Common myeloid progenitor, CD34-positive (primary cell): ENCODE data around the gene SLC48A1.
A peak's percentile ranks its signal among the peaks of the same experiment; 100 is the strongest.

Experiments
- CTCF ChIA-PET: fragments of 350-600 bp; sonication (Branson Sonifier 250); formaldehyde crosslinking; loops from one replicate; lab custom pipeline; 2021; ENCODE audit warnings: antibody characterized with exemption; lab: Charles Lee
- POLR2A ChIA-PET: fragments of 350-600 bp; sonication (Branson Sonifier 250); formaldehyde crosslinking; loops from one replicate; lab custom pipeline; 2021; ENCODE audit warnings: antibody characterized with exemption; lab: Charles Lee
- DNase-seq, 3 donors: peaks; one replicate each; pipeline versions ENCODE4 v3.0.0 to v3.0.0-alpha.2; 2013
- H3K27ac ChIP-seq, 2 experiments: 1 replicate in 1 of 2; 2 replicates in 1 of 2; pipeline ENCODE4 v1.7.0; 2013; ENCODE audit warnings: inconsistent platforms in 2 of 2, low read length in 2 of 2, mild to moderate bottlenecking in 2 of 2, low read depth in 1 of 2, moderate library complexity in 1 of 2; ENCODE audit not compliant: severe bottlenecking in 2 of 2, insufficient read depth in 1 of 2, poor library complexity in 1 of 2
- H3K27me3 ChIP-seq, 5 experiments: replicated peaks in 2 of 5; 1 replicate in 3 of 5; 2 replicates in 2 of 5; pipeline versions ENCODE4 v1.6.1 to v1.7.0; 2013; ENCODE audit warnings: low read length in 4 of 5, mild to moderate bottlenecking in 2 of 5, moderate library complexity in 2 of 5, inconsistent platforms in 1 of 5; ENCODE audit not compliant: insufficient read depth in 5 of 5, control insufficient read depth in 4 of 5
- H3K36me3 ChIP-seq, 4 experiments: 1 replicate in 2 of 4; 2 replicates in 2 of 4; pipeline versions ENCODE4 v1.6.1 to v1.7.0; 2013; ENCODE audit warnings: low read length in 3 of 4, control low read depth in 1 of 4, mild to moderate bottlenecking in 1 of 4; ENCODE audit not compliant: control insufficient read depth in 4 of 4, insufficient read depth in 4 of 4
- H3K4me1 ChIP-seq, 4 experiments: 1 replicate in 3 of 4; 2 replicates in 1 of 4; pipeline versions ENCODE4 v1.6.1 to v1.7.1; 2013; ENCODE audit warnings: low read length in 3 of 4, mild to moderate bottlenecking in 3 of 4, control low read depth in 1 of 4, inconsistent platforms in 1 of 4, moderate library complexity in 1 of 4; ENCODE audit not compliant: control insufficient read depth in 4 of 4, insufficient read depth in 4 of 4; ENCODE audit errors: control extremely low read depth in 1 of 4
- H3K4me3 ChIP-seq, 7 experiments: 1 replicate in 4 of 7; 2 replicates in 3 of 7; pipeline versions ENCODE4 v1.5.1 to v1.7.0; 2013; ENCODE audit warnings: mild to moderate bottlenecking in 7 of 7, low read length in 6 of 7, moderate library complexity in 6 of 7, inconsistent platforms in 2 of 7, low read depth in 2 of 7, control low read depth in 1 of 7; ENCODE audit not compliant: insufficient read depth in 4 of 7, control insufficient read depth in 1 of 7; ENCODE audit errors: extremely low read depth in 1 of 7
- H3K9me3 ChIP-seq, 5 experiments: 1 replicate in 4 of 5; 2 replicates in 1 of 5; pipeline versions ENCODE4 v1.6.1 to v1.7.1; 2013; ENCODE audit warnings: low read length in 4 of 5, mild to moderate bottlenecking in 2 of 5, inconsistent platforms in 1 of 5, low read depth in 1 of 5, moderate library complexity in 1 of 5; ENCODE audit not compliant: control insufficient read depth in 4 of 5, insufficient read depth in 2 of 5; ENCODE audit errors: control extremely low read depth in 1 of 5
- WGBS: methylation state at CpG from one replicate; pipeline ENCODE4 v1.1.5; 2013; ENCODE audit not compliant: insufficient coverage; 5-methylcytosine and 5-hydroxymethylcytosine counted together

The SLC48A1 gene

DNA sequence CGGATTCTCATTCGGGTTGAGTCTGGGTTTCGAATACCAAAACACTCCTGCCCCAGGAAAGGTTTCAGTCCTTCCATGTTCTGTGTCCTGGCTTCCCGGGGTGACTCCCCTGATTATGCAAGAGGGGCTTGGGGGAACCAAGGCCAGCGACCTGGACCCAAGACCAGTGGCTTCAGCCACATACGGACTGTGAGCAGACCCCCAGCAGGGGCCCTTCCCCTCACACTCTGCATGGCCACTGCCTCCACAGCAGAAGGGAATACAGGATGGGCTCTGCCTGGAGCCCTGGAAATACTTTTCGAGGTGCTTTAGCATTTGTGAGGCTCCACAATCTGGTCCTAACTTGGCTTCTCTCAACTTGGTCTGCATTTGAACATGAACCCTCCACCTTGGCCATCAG is 27.5 kb downstream of the SLC48A1 start:
- peaks cover 16 to 81% (median 71%) of the 10 kb centered on the region in 4 experiments for H3K4me1 ChIP-seq
- peak overlapping the region in 1 of 2 experiments; percentile 55 for H3K27ac ChIP-seq
- H3K4me3 ChIP-seq = no peak overlapping the region
- no peaks in the 10 kb centered on the region for H3K27me3 ChIP-seq
- no peaks in the 10 kb centered on the region for H3K9me3 ChIP-seq
- CTCF ChIA-PET = interaction anchor here (1.1 to 49.5 kb wide), 10 partner anchors 8 to 93 kb away, joined by 3 to 1391 read pairs (median 17); partner anchors contain the start of gene HDAC7
- no peak for DNase-seq
- 92% methylated on average over 7 of the region's 7 CpGs for WGBS
- POLR2A ChIA-PET = interaction anchor here (0.6 to 1.2 kb wide), 2 partner anchors 7 to 14 kb away, joined by 4 to 7 read pairs; no protein-coding TSS in a partner anchor
- peaks cover 2 to 40% (median 25%) of the 10 kb centered on the region in 4 experiments for H3K36me3 ChIP-seq

DNA sequence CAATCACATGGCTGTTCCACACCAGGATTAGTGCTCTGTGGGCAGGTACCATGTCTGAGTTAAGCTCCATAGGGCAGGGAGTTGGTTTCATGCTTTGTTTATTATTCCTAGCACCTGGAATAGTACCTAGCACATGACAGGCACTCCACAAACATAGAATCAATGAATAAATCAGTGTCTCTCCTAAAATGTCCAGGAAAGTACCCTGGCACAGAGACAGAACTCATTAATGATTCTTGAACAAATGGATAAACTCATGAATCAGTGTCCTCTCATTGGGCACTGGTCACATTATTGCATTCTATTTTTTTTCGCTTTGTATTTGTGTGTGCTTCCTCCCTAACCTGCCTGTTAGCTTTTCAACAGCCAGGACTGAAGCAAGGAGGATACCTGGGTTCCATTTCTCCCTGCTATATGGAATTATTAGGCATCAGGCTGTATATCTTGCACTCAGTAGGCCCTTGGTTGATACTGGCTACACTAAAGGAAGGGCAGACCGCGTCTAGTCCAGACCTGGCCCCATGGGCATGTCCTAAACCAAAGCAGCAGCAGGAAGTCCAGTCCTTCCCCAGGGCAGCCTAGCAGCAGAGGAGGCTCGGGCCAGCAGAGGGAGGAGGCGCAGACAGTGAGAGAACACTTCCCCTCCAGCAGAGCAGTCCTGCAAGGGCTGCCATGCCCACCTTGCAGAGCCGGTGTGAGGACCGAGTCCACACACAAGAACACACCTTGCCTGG is 28.3 kb downstream of the SLC48A1 start:
- no peaks in the 10 kb centered on the region for H3K9me3 ChIP-seq
- CTCF ChIA-PET = interaction anchor here (1.1 to 49.5 kb wide), 16 partner anchors 9 to 95 kb away, joined by 3 to 1391 read pairs (median 6); partner anchors contain the start of genes HDAC7 and RPAP3
- 48% methylated on average over 7 of the region's 7 CpGs for WGBS
- H3K27me3 ChIP-seq = no peaks in the 10 kb centered on the region
- POLR2A ChIA-PET = interaction anchor here (0.8 to 2.2 kb wide), 5 partner anchors 12 to 32 kb away, joined by 3 to 12 read pairs (median 4); partner anchors contain the start of gene HDAC7
- peaks cover 2 to 33% (median 18%) of the 10 kb centered on the region in 4 experiments for H3K36me3 ChIP-seq
- peak overlapping the region in 3 of 7 experiments; percentile 1 to 48 (median 41) for H3K4me3 ChIP-seq
- DNase-seq = peak in 2 of 3 donors; percentile 48 to 51
- peaks cover 18 to 89% (median 79%) of the 10 kb centered on the region in 4 experiments for H3K4me1 ChIP-seq
- H3K27ac ChIP-seq = no peak overlapping the region

DNA sequence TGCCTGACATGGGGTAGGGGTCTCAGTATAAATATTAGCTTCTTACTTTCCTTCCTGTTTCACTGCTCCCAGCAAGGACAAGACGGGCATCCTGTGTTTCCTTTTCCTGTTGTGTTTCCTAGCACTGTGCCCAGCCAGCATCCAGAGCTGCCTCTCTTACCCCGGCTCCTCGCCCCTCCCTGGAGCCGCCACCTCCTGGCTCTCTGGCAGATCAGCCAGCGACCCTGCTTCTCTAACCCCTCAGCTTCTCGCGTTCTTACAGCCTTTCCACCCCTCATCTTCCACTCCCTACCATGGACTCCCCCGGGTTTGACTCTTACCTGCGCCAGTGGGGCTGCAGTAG is 28.8 kb downstream of the SLC48A1 start:
- H3K4me1 ChIP-seq = peaks cover 21 to 94% (median 84%) of the 10 kb centered on the region in 4 experiments
- H3K27ac ChIP-seq = peak overlapping the region in 1 of 2 experiments; percentile 71
- ChIA-PET POLR2A (interaction anchor here (0.8 to 2.2 kb wide), 5 partner anchors 11 to 32 kb away, joined by 3 to 12 read pairs (median 4); partner anchors contain the start of gene HDAC7), CTCF (interaction anchor here (1.0 to 49.5 kb wide), 17 partner anchors 8 to 96 kb away, joined by 3 to 1391 read pairs (median 5); partner anchors contain the start of genes HDAC7 and RPAP3)
- no peaks in the 10 kb centered on the region for H3K9me3 ChIP-seq
- peaks cover 1 to 28% (median 15%) of the 10 kb centered on the region in 4 experiments for H3K36me3 ChIP-seq
- no peak for DNase-seq
- H3K27me3 ChIP-seq = no peaks in the 10 kb centered on the region
- 39% methylated on average over 6 of the region's 9 CpGs for WGBS
- peak overlapping the region in 3 of 7 experiments; percentile 41 to 48 (median 44) for H3K4me3 ChIP-seq

DNA sequence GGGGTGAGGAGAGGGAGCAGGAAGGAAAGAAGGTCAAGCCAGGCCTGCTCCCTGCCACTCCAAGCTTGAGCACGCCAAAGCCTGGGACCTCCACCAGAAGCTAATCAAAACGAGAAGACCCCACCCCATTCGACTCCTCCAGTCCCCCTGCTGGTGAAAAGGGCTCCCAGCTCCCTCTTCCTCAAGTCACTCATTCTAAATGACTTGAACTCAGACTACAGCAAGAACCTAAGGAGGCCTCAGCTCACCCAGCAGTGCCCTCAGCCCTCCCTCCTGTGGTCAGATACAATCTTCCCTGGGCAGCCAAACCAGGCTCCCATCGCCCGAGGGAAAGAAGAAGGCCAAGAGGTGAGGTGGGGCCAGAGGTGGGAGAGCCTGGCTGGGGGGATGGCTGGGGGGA is 29.3 kb downstream of the SLC48A1 start:
- Histone ChIP-seq H3K9me3 (no peaks in the 10 kb centered on the region), H3K27me3 (no peaks in the 10 kb centered on the region), H3K4me3 (peak overlapping the region in 4 of 7 experiments; percentile 21 to 60 (median 42)), H3K27ac (peak overlapping the region; percentile 2 to 71), H3K36me3 (peaks cover 0 to 25% (median 14%) of the 10 kb centered on the region in 4 experiments), H3K4me1 (peaks cover 24 to 99% (median 89%) of the 10 kb centered on the region in 4 experiments)
- WGBS = 21% methylated on average over 3 of the region's 5 CpGs
- ChIA-PET POLR2A (interaction anchor here (1.2 to 2.2 kb wide), 4 partner anchors 11 to 31 kb away, joined by 3 to 12 read pairs (median 6); partner anchors contain the start of gene HDAC7), CTCF (interaction anchor here (1.0 to 49.5 kb wide), 17 partner anchors 8 to 96 kb away, joined by 3 to 1391 read pairs (median 5); partner anchors contain the start of genes HDAC7 and RPAP3)
- peak in 2 of 3 donors; percentile 55 for DNase-seq

DNA sequence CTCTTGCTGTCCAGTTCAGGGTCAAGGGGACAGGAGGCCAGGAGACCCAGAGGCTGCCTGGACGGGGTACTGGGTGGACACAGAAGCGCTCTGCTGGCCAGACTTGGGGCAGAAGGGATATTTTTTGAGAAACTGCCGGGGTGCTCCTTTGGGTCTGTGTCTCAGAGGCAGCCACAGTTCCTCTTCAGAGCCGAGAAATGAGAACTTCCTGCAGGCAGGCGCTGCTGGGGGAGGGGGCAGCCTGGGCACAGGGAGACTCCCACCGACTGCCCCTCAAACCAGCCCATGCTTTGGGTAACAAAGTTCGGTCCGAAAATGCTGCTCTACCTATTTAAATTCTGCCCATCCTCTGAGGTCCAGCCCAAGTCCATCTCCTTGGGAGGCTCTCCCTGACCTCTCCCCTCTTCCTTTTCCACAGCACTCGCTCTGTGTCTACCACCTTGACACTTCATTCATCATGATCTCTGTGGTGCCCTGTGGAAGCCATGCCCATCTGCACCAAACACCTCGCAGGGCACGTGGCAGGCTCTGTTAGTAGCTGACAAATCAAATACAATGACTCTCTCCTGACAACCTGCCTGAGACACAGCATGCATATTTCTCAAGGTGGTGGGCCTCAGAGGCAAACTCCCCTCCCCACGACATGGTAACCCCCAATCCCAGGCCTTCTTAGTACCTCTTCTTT is 30.3 kb downstream of the SLC48A1 start:
- Histone ChIP-seq H3K9me3 (no peaks in the 10 kb centered on the region), H3K4me1 (peaks cover 28 to 100% (median 95%) of the 10 kb centered on the region in 4 experiments), H3K36me3 (peaks cover 0 to 15% (median 10%) of the 10 kb centered on the region in 4 experiments), H3K27me3 (no peaks in the 10 kb centered on the region), H3K27ac (peak overlapping the region in 1 of 2 experiments; percentile 71), H3K4me3 (peak overlapping the region in 4 of 7 experiments; percentile 9 to 60 (median 26))
- ChIA-PET CTCF (interaction anchor here (1.9 to 49.5 kb wide), 5 partner anchors 10 to 94 kb away, joined by 5 to 1391 read pairs (median 33); partner anchors contain the start of gene HDAC7), POLR2A (interaction anchor here (0.6 to 2.2 kb wide), 4 partner anchors 10 to 30 kb away, joined by 3 to 12 read pairs (median 10); no protein-coding TSS in a partner anchor)
- peak in 2 of 3 donors; percentile 37 to 46 for DNase-seq
- 22% methylated on average over 11 of the region's 12 CpGs for WGBS

DNA sequence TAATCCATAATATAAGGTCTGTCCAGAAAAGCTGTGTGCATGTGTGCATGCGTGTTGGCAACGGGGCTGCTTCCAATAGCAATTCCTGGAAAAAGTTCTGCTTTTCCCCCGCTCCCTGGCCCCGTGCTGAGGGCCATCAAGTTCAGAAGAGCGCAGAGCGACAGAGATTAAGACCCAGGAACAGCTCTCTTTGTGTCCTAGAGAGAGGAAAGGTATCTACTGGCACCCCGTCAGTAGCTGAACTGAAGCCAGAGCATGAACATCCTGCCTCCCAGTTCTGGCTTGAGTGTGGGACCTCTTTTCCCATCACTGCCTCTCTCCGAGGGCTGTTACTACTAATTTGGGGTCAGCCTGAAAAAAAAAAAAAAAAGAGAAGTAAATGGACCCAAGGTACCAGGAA is 31.1 kb downstream of the SLC48A1 start:
- 81% methylated on average over 6 of the region's 8 CpGs for WGBS
- Histone ChIP-seq H3K4me3 (no peak overlapping the region), H3K27ac (peak overlapping the region in 1 of 2 experiments; percentile 50), H3K36me3 (peaks cover 0 to 11% (median 4%) of the 10 kb centered on the region in 4 experiments), H3K27me3 (no peaks in the 10 kb centered on the region), H3K9me3 (no peaks in the 10 kb centered on the region), H3K4me1 (peaks cover 33 to 100% (median 97%) of the 10 kb centered on the region in 4 experiments)
- no peak for DNase-seq
- ChIA-PET CTCF (interaction anchor here (1.9 to 49.5 kb wide), 4 partner anchors 14 to 94 kb away, joined by 5 to 1391 read pairs (median 60); partner anchors contain the start of genes HDAC7 and SLC48A1), POLR2A (interaction anchor here (0.6 to 1.1 kb wide), 3 partner anchors 9 to 24 kb away, joined by 3 to 12 read pairs (median 7); no protein-coding TSS in a partner anchor)
